Measurements from ENCODE around the gene STEEP1.

Gene STEEP1

DNA sequence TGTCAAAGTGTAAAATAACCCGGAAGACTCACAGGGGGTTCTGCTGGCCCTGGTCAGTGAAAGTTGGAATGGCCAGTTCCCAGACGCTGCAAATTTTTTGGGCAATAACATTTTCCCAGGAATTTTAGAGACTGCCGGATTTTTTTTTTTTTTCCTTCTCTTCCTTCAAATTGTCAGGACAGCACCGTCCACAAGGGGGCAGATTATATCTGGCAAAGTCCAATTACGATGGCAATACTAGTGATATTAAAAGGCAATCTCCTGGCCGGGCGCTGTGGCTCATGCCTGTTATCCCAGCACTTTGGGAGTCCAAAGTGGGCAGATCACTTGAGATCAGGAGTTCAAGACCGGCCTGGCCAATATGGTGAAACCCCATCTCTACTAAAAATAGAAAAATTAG, 76.5 kb downstream of the STEEP1 start:
- Histone ChIP-seq H3K9me3 (ENCODE audit: control insufficient read depth in 1 of 2, low read length in 2 of 2) (no peaks in the 10 kb centered on the region), H3K27ac (ENCODE audit: low read depth, low read length) (no peak overlapping the region), H3K4me1 (ENCODE audit: control insufficient read depth in 1 of 2, insufficient read depth in 2 of 2, low read length in 2 of 2) (no peaks in the 10 kb centered on the region), H3K4me3 (ENCODE audit: low read depth in 1 of 2, low read length in 2 of 2) (no peak overlapping the region), H3K27me3 (ENCODE audit: control insufficient read depth in 1 of 2, insufficient read depth in 2 of 2, low read length in 2 of 2) (no peaks in the 10 kb centered on the region), H3K9ac (ENCODE audit: low read depth in 1 of 2, low read length in 2 of 2) (no peak overlapping the region), H3K36me3 (ENCODE audit: control insufficient read depth in 1 of 2, insufficient read depth in 2 of 2, low read length in 2 of 2) (no peaks in the 10 kb centered on the region)
